Fibroblast of skin of right quadriceps (primary cell): ENCODE results near the gene SPATA31C1.
"Not testable (repeated sequence)": the region's sequence is repeated elsewhere in the genome, so short reads cannot be mapped to it uniquely, and the experiment has no call there.

ENCODE experiments used
- DNase-seq: peaks from one replicate; pipeline ENCODE4 v3.0.0-alpha.2; 2013

The SPATA31C1 gene

GRCh38 chr9:87917662-87918061 is at the start of gene SPATA31C1:
Gene SPATA31C1 (plus strand): TSS chr9:87917962.
- DNase-seq, result not testable (repeated sequence)

- no peak for DNase-seq
Measured at GRCh38 chr9:87868175-87868574, 49.6 kb upstream of the SPATA31C1 start.

DNA sequence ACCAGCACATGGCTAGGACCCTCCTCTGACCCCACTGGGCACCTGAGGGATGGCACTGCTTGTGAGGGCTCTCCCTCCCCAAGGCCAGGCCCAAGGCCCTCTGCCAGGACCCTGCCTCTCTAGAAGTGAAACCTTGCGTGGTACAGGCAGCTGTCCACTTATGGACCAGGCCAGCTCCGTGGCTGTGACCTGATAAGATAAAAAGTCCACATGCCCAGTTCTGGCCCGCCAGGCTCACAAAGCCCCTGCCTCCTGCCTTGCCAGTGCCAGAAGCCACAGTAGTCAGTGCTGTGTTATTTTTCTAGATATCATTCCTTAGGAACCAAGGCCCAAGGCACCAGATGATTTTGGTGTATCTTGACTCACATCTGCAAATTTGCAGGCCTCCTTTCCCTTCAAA is 49.1 kb upstream of the SPATA31C1 start:
- no peak for DNase-seq

DNA sequence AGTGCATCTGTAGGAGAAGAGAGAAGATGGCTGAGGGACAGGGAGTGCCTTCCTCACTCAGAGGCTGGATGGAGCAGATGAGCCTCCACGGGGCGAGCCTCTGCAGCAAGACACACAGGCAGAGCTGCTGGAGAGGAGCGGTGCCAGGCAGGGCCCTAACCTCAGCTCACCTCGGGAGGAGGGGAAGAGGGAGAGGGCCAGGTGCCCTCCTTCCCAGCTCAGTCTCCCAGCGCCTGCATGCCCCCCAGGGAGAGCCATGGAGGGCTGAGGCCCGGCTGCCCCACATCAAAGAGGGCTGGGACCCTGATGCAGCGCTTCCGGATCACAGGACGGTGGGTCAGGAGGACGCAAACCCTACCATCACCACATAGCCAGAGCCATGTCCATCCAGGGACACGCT is 48.7 kb upstream of the SPATA31C1 start:
- DNase-seq, result no peak

- DNase-seq, result no peak
Measured at GRCh38 chr9:87871425-87872078, 46.2 kb upstream of the SPATA31C1 start.

- peak; percentile 39 for DNase-seq
Measured at GRCh38 chr9:87872079-87872624, 45.6 kb upstream of the SPATA31C1 start.

- DNase-seq, result no peak
Measured at GRCh38 chr9:87873607-87874303, 44.0 kb upstream of the SPATA31C1 start.

DNA sequence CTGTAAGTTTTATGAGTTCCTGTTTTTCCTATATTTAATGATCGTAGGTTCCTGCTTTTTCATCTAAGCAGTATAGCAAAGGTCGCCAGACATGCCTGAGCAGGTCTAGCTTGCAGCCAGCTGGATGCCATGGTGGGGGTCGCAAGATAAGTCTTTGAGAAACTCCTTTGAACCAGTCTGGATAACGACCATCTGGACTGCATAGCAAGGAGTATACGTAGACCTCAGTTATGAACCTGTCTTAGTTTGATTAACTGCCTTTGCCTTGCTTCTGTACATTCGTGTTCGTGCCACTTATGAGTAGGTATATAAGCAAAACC is 43.5 kb upstream of the SPATA31C1 start:
- no peak for DNase-seq

GRCh38 chr9:87875060-87875459 is 42.7 kb upstream of the SPATA31C1 start:
- DNase-seq, result no peak

- no peak for DNase-seq
Measured at GRCh38 chr9:87875831-87876545, 41.8 kb upstream of the SPATA31C1 start.

GRCh38 chr9:87876708-87877107 is 41.1 kb upstream of the SPATA31C1 start:
- DNase-seq, result no peak

DNA sequence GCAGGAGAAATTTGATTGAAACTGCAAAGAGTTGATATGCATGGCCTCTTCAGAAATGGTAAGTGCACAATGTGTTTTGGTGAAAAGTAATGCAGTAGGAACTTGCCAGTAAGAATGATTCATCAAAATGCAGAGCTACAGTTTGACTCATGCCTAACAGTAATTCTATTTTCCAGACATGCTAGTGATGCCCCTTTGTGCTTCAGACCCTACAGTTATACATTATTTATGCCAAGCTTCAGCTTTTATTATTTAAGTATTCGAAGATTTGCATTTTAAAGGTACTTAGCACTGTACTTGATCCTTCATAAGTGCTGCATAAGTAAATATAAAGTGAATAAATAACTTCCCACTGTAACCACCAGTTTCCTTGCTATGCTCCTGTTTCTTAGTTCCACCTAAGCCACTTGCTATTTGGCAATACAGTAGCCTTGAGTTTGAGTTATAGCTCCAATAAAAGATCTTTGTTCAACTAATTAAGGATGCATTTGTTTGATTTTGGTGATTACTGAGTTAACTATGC is 38.7 kb upstream of the SPATA31C1 start:
- DNase-seq, result peak; percentile 85

DNA sequence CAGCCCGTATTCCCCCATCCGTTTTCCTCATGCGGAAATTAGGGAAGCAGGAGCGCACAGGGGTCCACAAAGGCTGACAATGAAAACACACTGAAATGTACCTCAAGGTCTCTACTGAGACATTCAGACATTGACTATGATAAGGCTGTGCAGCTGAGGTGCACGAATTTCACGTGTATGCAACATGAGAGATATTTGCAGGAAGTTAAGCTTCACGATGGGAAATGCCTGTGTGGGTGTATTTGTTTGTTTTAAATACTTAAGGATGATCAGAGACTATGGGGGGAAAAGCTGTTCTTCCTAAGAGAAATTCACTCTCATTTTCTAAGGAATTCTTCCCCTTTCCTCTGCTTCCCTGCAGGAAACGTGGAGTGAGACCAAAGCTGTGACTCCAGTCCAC is 37.6 kb upstream of the SPATA31C1 start:
- DNase-seq, result peak; percentile 22

- no peak for DNase-seq
Measured at GRCh38 chr9:87880683-87881082, 37.1 kb upstream of the SPATA31C1 start.

DNA sequence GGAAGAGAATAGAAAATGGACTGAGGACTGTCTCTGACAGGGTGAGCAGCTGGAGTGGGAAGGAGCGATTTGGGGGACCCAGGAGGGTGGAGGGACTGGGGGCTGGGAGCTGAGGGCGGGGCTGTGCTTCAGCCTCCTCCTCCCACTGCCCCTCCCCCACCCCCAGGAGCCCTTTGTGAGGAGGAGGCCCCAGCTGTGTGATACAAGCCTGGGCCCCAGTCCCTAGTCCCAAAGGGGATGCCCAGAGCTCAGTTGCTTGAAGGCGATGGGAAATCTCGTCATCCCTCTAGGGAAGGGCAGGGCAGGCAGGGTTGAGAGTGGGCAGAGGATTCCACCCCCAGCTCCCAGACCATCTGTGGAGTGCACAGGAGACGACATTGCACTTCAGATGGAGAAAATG is 35.1 kb upstream of the SPATA31C1 start, which contains the start of gene SPATA31E1:
Gene SPATA31E1, plus strand, starts transcription at position 251 of the 400 bp plus-strand sequence. Its CDS starts 15 bp downstream, at position 266.
- no peak for DNase-seq

GRCh38 chr9:87883274-87883673 is 34.5 kb upstream of the SPATA31C1 start:
- DNase-seq, result no peak

DNA sequence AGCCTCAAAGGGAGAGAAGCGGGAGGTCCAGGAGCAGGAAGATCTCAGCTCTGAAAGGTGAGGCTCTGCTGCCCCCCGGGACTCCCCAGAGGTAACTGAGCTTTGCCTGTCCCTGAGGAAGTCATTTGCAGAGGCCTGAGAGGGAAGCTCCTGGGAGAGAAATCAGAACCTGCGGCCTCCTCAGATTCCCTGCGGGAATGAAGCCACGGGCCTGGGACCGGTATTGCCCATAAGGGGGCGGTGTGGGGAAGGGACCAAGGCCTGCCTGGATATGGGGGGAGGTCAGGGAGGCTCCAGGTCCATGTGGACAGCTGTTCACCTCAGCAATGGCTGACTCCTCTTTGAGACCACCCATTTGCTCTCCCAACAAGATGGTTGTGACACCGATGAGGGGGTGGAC is 33.8 kb upstream of the SPATA31C1 start:
- no peak for DNase-seq

DNA sequence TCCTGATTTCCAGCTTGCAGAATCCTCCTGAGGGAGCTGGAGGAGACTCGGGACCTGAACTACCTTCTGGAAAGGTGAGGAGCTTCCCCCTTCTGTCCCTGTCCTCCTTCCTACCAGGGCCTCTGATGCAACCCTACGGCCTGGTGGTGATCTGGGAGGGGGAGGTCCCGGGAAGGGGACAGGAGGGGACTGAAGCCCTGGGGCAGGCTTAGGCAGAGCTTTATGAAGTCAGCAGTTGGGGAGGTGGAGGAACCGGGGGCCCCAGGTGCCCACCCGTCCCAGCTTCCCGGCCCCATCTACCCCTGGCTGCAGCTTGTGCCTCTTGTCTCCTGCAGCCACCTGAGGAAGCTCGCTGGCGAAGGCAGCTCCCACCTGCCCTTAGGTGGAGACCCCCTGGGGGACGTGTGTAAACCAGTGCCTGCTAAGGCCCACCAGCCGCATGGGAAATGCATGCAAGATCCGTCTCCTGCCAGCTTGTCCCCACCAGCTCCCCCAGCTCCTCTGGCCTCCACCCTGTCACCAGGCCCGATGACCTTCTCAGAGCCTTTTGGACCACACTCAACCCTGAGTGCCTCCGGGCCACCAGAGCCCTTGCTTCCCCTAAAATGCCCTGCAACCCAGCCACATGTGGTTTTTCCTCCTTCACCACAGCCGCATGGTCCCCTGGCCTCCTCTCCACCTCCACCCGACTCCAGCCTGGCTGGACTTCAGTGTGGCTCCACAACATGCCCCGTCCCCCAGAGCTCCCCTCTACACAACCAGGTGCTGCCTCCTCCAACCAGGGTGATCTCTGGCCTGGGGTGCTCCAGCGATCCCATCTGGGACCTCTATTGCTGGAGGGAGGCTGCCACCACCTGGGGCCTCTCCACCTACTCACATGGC is 32.9 kb upstream of the SPATA31C1 start:
- no peak for DNase-seq

DNA sequence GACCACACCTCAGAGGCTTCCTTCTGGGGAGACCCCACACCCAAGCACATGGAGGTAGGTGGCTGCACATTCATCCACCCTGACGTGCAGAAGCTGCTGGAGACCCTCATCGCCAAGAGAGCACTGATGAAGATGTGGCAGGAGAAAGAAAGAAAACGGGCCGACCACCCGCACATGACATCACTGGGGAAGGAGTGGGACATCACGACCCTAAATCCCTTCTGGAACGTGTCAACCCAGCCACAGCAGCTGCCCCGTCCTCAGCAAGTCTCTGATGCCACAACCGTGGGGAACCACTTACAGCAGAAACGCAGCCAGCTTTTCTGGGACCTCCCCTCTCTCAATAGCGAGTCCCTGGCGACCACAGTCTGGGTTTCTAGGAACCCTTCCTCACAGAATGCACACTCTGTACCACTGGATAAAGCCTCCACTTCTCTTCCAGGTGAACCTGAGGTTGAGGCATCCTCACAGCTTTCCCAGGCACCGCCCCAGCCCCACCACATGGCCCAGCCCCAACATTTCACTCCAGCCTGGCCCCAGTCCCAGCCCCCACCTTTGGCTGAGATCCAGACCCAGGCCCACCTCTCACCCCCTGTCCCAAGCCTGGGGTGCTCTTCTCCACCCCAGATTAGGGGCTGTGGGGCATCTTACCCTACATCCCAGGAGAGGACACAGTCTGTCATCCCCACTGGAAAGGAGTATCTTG is 32.1 kb upstream of the SPATA31C1 start:
- no peak for DNase-seq

DNA sequence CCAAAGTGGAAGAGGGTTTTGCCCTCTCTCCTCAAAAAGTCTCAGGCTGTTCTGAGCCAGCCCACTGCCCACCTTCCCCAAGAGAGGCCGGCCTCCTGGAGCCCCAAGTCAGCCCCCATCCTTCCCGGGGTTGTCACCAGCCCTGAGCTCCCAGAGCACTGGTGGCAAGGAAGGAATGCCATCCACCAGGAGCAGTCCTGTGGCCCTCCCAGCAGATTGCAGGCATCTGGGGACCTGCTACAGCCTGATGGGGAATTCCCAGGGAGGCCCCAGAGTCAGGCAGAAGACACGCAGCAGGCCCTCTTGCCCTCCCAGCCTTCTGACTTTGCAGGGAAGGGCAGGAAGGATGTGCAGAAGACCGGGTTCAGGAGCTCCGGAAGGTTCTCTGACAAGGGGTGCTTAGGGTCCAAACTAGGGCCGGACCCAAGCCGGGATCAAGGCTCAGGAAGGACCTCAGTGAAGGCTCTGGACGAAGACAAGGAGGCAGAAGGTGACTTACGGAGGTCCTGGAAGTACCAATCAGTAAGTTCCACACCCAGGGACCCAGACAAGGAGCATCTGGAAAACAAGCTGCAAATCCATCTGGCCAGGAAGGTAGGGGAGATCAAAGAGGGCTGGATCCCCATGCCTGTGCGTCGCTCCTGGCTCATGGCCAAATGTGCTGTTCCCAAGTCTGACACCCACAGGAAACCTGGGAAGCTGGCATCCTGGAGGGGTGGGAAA is 31.4 kb upstream of the SPATA31C1 start:
- no peak for DNase-seq

GRCh38 chr9:87886933-87887505 is 30.7 kb upstream of the SPATA31C1 start:
- no peak for DNase-seq
